MM.1S (cell line): ENCODE measurements around the gene UBL5.
"Not testable (repeated sequence)": the region's sequence is repeated elsewhere in the genome, so short reads cannot be mapped to it uniquely, and the experiment has no call there.

Experiments
- DNase-seq: peaks from one replicate; pipeline ENCODE4 v3.0.0-alpha.2; 2015
- H2AFZ ChIP-seq: fragments of 300-600 bp; sonication (generic); 2 replicates; pipeline ENCODE4 v1.6.0; 2016; ENCODE audit warnings: antibody characterized with exemption, low read length
- H3F3A ChIP-seq: fragments of 300-600 bp; sonication (generic); 2 replicates; pipeline ENCODE4 v1.6.1; 2016; ENCODE audit warnings: mild to moderate bottlenecking, antibody characterized with exemption, low read length, moderate library complexity, mixed read lengths; ENCODE audit not compliant: insufficient read depth
- H3K27ac ChIP-seq: fragments of 300-600 bp; sonication (generic); 2 replicates; pipeline ENCODE4 v1.5.1; 2016; ENCODE audit warnings: mild to moderate bottlenecking, low read length
- H3K27me3 ChIP-seq: fragments of 300-600 bp; sonication (generic); replicated peaks from 2 replicates; pipeline ENCODE4 v1.6.0; 2016; ENCODE audit warnings: low read length; ENCODE audit not compliant: insufficient read depth
- H3K36me3 ChIP-seq: fragments of 300-600 bp; sonication (generic); replicated peaks from 2 replicates; pipeline ENCODE4 v1.6.1; 2016; ENCODE audit warnings: mild to moderate bottlenecking, low read length, mixed read lengths; ENCODE audit not compliant: insufficient read depth
- H3K4me1 ChIP-seq: fragments of 300-600 bp; sonication (generic); 2 replicates; pipeline ENCODE4 v1.6.1; 2016; ENCODE audit warnings: low read length, mixed read lengths
- H3K4me2 ChIP-seq: fragments of 300-600 bp; sonication (generic); 2 replicates; pipeline ENCODE4 v1.6.0; 2016; ENCODE audit warnings: low read depth, low read length
- H3K4me3 ChIP-seq: fragments of 300-600 bp; sonication (generic); 2 replicates; pipeline ENCODE4 v1.5.1; 2016; ENCODE audit warnings: low read length, mixed read lengths
- H3K79me2 ChIP-seq: fragments of 300-600 bp; sonication (generic); 2 replicates; pipeline ENCODE4 v1.6.1; 2016; ENCODE audit warnings: mixed run types, low read length, mixed read lengths
- H3K9ac ChIP-seq: fragments of 300-600 bp; sonication (generic); 2 replicates; pipeline ENCODE4 v1.6.1; 2016; ENCODE audit warnings: low read length, mixed read lengths
- H3K9me2 ChIP-seq: fragments of 300-600 bp; sonication (generic); replicated peaks from 2 replicates; pipeline ENCODE4 v1.6.1; 2016; ENCODE audit warnings: mild to moderate bottlenecking, low read length, mixed read lengths; ENCODE audit not compliant: insufficient read depth
- H3K9me3 ChIP-seq: fragments of 300-600 bp; sonication (generic); replicated peaks from 2 replicates; pipeline ENCODE4 v1.6.1; 2016; ENCODE audit warnings: mild to moderate bottlenecking, low read length, mixed read lengths; ENCODE audit not compliant: insufficient read depth
- H4K20me1 ChIP-seq: fragments of 300-600 bp; sonication (generic); 2 replicates; pipeline ENCODE4 v1.6.1; 2016; ENCODE audit warnings: mild to moderate bottlenecking, low read length, moderate library complexity, mixed read lengths; ENCODE audit not compliant: insufficient read depth
- CTCF ChIP-seq: fragments of 300-600 bp; sonication (generic); IDR thresholded peaks from 2 replicates; pipeline ENCODE4 v1.5.1; 2016; ENCODE audit warnings: antibody characterized with exemption, low read length, mixed read lengths
- EZH2 ChIP-seq: fragments of 300-600 bp; sonication (generic); optimal IDR thresholded peaks from 2 replicates; pipeline ENCODE3; 2017; ENCODE audit warnings: low read depth, mild to moderate bottlenecking, antibody characterized with exemption, low read length, mixed read lengths
- EZH2phosphoT487 ChIP-seq: fragments of 300-600 bp; sonication (generic); IDR thresholded peaks from 2 replicates; pipeline ENCODE4 v1.6.1; 2018; ENCODE audit warnings: antibody characterized with exemption, low read length

Gene UBL5

GRCh38 chr19:9827289-9828238 is at the start of gene UBL5:
UBL5 (plus strand) TSS chr19:9827918; CDS start chr19:9828338, 420 bp downstream.
- H3K9me3 ChIP-seq = no peaks in the 10 kb centered on the region
- H3K4me2 ChIP-seq = peak within 1 kb of the TSS; percentile 100
- no peaks in the 10 kb centered on the region for H3K9me2 ChIP-seq
- H3K27ac ChIP-seq = peak within 1 kb of the TSS; percentile 92
- peak; percentile 98 for DNase-seq
- no peak for TF ChIP-seq EZH2
- TF ChIP-seq CTCF = no peak
- TF ChIP-seq EZH2phosphoT487 = no peak
- peak within 1 kb of the TSS; percentile 90 for H3K9ac ChIP-seq
- no peaks in the 10 kb centered on the region for H3K27me3 ChIP-seq
- peaks cover 34% of the 10 kb centered on the region for H3F3A ChIP-seq
- H3K4me1 ChIP-seq = peaks cover 30% of the 10 kb centered on the region
- peak within 1 kb of the TSS; percentile 98 for H3K4me3 ChIP-seq
- H3K36me3 ChIP-seq = no peaks in the 10 kb centered on the region
- peaks cover 59% of the 10 kb centered on the region for H3K79me2 ChIP-seq
- H4K20me1 ChIP-seq = no peaks in the 10 kb centered on the region
- peak within 1 kb of the TSS; percentile 76 for H2AFZ ChIP-seq

GRCh38 chr19:9782338-9782737 is 45.4 kb upstream of the UBL5 start:
- TF ChIP-seq EZH2 (no peak), CTCF (no peak), EZH2phosphoT487 (no peak)
- no peaks in the 10 kb centered on the region for H3K9me2 ChIP-seq
- no peak for DNase-seq
- H3K4me1 ChIP-seq = no peaks in the 10 kb centered on the region
- H3K4me3 ChIP-seq = no peak overlapping the region
- no peak overlapping the region for H3K9ac ChIP-seq
- no peaks in the 10 kb centered on the region for H4K20me1 ChIP-seq
- no peaks in the 10 kb centered on the region for H3K79me2 ChIP-seq
- peaks cover 15% of the 10 kb centered on the region for H3K27me3 ChIP-seq
- H3K36me3 ChIP-seq = no peaks in the 10 kb centered on the region
- no peak overlapping the region for H3K27ac ChIP-seq
- H3K4me2 ChIP-seq = no peak overlapping the region
- H3F3A ChIP-seq = no peaks in the 10 kb centered on the region
- no peaks in the 10 kb centered on the region for H3K9me3 ChIP-seq
- H2AFZ ChIP-seq = no peak overlapping the region

- not testable (repeated sequence) for H3K36me3 ChIP-seq, H3K4me1 ChIP-seq, H3K9me3 ChIP-seq, H3K27ac ChIP-seq, DNase-seq, H3K27me3 ChIP-seq, H3K9me2 ChIP-seq, H3K79me2 ChIP-seq, H3K4me3 ChIP-seq, H3K4me2 ChIP-seq, H4K20me1 ChIP-seq, H2AFZ ChIP-seq, H3F3A ChIP-seq, H3K9ac ChIP-seq
These were observed 43.6 kb upstream of the UBL5 start for GRCh38 chr19:9784163-9784496.
